Gastroesophageal sphincter (tissue), 3 donors: ENCODE results near the gene ZNF496.
"Not testable (repeated sequence)": the region's sequence is repeated elsewhere in the genome, so short reads cannot be mapped to it uniquely, and the experiment has no call there.

Experiments
- CTCF ChIP-seq, 4 experiments: fragments of 200-600 bp in 2 of 4; fragments of 450-650 bp in 2 of 4; sonication (generic) in 1 of 4; IDR thresholded peaks; one replicate each; pipeline ENCODE4 v1.5.1; 2017 to 2019; ENCODE audit warnings: antibody characterized with exemption in 4 of 4, mild to moderate bottlenecking in 2 of 4, moderate library complexity in 2 of 4
- EP300 ChIP-seq: sonication (generic); formaldehyde crosslinking; IDR thresholded peaks from one replicate; pipeline ENCODE4 v1.6.1; 2017; ENCODE audit warnings: antibody characterized with exemption, mild to moderate bottlenecking

- not testable (repeated sequence) for TF ChIP-seq CTCF (IDR thresholded peaks at IDR 0.05); EP300
Observed at GRCh38 chr1:247355160-247355559, 23.5 kb upstream of the ZNF496 start.
